Measurements from ENCODE around the gene SIM1. TPM values are rescaled to one million over a fixed set of nuclear protein-coding genes. Genes with fewer than 3 reads are reported as not detected.
A peak's percentile ranks its signal among the peaks of the same experiment; 100 is the strongest.

The SIM1 gene
- total RNA-seq: not detected in 3 replicates

GRCh38 chr6:100464903-100465700 lies at the start of gene SIM1:
SIM1 (minus strand) TSS chr6:100464921; CDS start chr6:100463468, 1,453 bp downstream.
- peaks cover 3% of the 10 kb centered on the region for H3K4me1 Mint-ChIP-seq
- peak in 1 of 2 experiments; percentile 80 for DNase-seq (ENCODE audit: low spot score in 2 of 2, unreplicated experiment in 2 of 2)

GRCh38 chr6:100512203-100512862 lies 47.6 kb upstream of the SIM1 start:
- no peaks in the 10 kb centered on the region for H3K4me1 Mint-ChIP-seq
- no peak for TF ChIP-seq CTCF (IDR thresholded peaks at IDR 0.05; ENCODE audit: unreplicated experiment)
- no peaks in the 10 kb centered on the region for H3K9me3 Mint-ChIP-seq
- no peak for DNase-seq (ENCODE audit: low spot score in 2 of 2, unreplicated experiment in 2 of 2)
- no peaks in the 10 kb centered on the region for H3K27me3 Mint-ChIP-seq (ENCODE audit: low read depth)
- H3K27ac Mint-ChIP-seq: no peak overlapping the region
- H3K36me3 Mint-ChIP-seq: peaks cover 32% of the 10 kb centered on the region
- no peak overlapping the region for H3K4me3 Mint-ChIP-seq

More at GRCh38 chr6:100464903-100465700, at the start of gene SIM1:
- Mint-ChIP-seq H3K9me3 (no peaks in the 10 kb centered on the region), H3K27ac (no peak within 1 kb of the TSS), H3K36me3 (no peaks in the 10 kb centered on the region), H3K27me3 (ENCODE audit: low read depth) (peaks cover 97% of the 10 kb centered on the region), H3K4me3 (peak within 1 kb of the TSS; percentile 52)
- TF ChIP-seq CTCF (IDR thresholded peaks at IDR 0.05; ENCODE audit: unreplicated experiment): no peak

- Mint-ChIP-seq H3K36me3 (peaks cover 30% of the 10 kb centered on the region), H3K27me3 (ENCODE audit: low read depth) (no peaks in the 10 kb centered on the region), H3K9me3 (no peaks in the 10 kb centered on the region), H3K27ac (no peak overlapping the region), H3K4me1 (no peaks in the 10 kb centered on the region), H3K4me3 (no peak overlapping the region)
- DNase-seq (ENCODE audit: low spot score in 2 of 2, unreplicated experiment in 2 of 2): no peak
- no peak for TF ChIP-seq CTCF (IDR thresholded peaks at IDR 0.05; ENCODE audit: unreplicated experiment)
These were observed 44.4 kb upstream of the SIM1 start for GRCh38 chr6:100509101-100509500.

- no peak for DNase-seq (ENCODE audit: low spot score in 2 of 2, unreplicated experiment in 2 of 2)
- Mint-ChIP-seq H3K27ac (no peak overlapping the region), H3K36me3 (peaks cover 20% of the 10 kb centered on the region), H3K4me1 (no peaks in the 10 kb centered on the region), H3K4me3 (no peak overlapping the region), H3K27me3 (ENCODE audit: low read depth) (no peaks in the 10 kb centered on the region), H3K9me3 (no peaks in the 10 kb centered on the region)
- no peak for TF ChIP-seq CTCF (IDR thresholded peaks at IDR 0.05; ENCODE audit: unreplicated experiment)
These were observed 41.9 kb upstream of the SIM1 start for GRCh38 chr6:100506651-100507050.

GRCh38 chr6:100504786-100505737 lies 40.3 kb upstream of the SIM1 start:
- no peaks in the 10 kb centered on the region for H3K9me3 Mint-ChIP-seq
- H3K4me3 Mint-ChIP-seq: no peak overlapping the region
- H3K36me3 Mint-ChIP-seq: peaks cover 12% of the 10 kb centered on the region
- no peak for TF ChIP-seq CTCF (IDR thresholded peaks at IDR 0.05; ENCODE audit: unreplicated experiment)
- H3K27ac Mint-ChIP-seq: no peak overlapping the region
- DNase-seq (ENCODE audit: low spot score in 2 of 2, unreplicated experiment in 2 of 2): no peak
- H3K4me1 Mint-ChIP-seq: no peaks in the 10 kb centered on the region
- H3K27me3 Mint-ChIP-seq (ENCODE audit: low read depth): no peaks in the 10 kb centered on the region
